H9 (cell line): ENCODE data around the gene CAMTA1. TPM values are rescaled to one million over a fixed set of nuclear protein-coding genes. Genes with fewer than 3 reads are reported as not detected.

ENCODE experiments used
- DNase-seq: peaks from one replicate; pipeline ENCODE4 v3.0.0-alpha.2; 2017
- H2AFZ ChIP-seq: one replicate; pipeline ENCODE4 v1.6.1; 2013; ENCODE audit warnings: mild to moderate bottlenecking, low read length, control low read depth, moderate library complexity
- H2AK5ac ChIP-seq: 2 replicates; pipeline ENCODE4 v1.6.1; 2013; ENCODE audit warnings: low read length, control low read depth, mixed read lengths; ENCODE audit not compliant: insufficient read length
- H2BK120ac ChIP-seq: one replicate; pipeline ENCODE4 v1.6.1; 2013; ENCODE audit warnings: low read depth, mild to moderate bottlenecking, low read length, control low read depth, inconsistent platforms; ENCODE audit not compliant: poor library complexity, severe bottlenecking
- H2BK12ac ChIP-seq: 2 replicates; pipeline ENCODE4 v1.6.1; 2013; ENCODE audit warnings: low read length, control low read depth, mixed read lengths, low read depth; ENCODE audit not compliant: insufficient read length
- H2BK15ac ChIP-seq: 2 replicates; pipeline ENCODE4 v1.6.1; 2013; ENCODE audit warnings: low read depth, low read length, control low read depth
- H2BK20ac ChIP-seq: one replicate; pipeline ENCODE4 v1.6.1; 2013; ENCODE audit warnings: low read depth, mild to moderate bottlenecking, low read length, control low read depth, inconsistent platforms; ENCODE audit not compliant: poor library complexity, severe bottlenecking
- H2BK5ac ChIP-seq: 2 replicates; pipeline ENCODE4 v1.6.1; 2013; ENCODE audit warnings: low read length, control low read depth, mixed read lengths; ENCODE audit not compliant: insufficient read length
- H3K14ac ChIP-seq: 2 replicates; pipeline ENCODE4 v1.6.1; 2013; ENCODE audit warnings: low read length, control low read depth; ENCODE audit not compliant: insufficient read depth
- H3K18ac ChIP-seq: 2 replicates; pipeline ENCODE4 v1.6.1; 2013; ENCODE audit warnings: low read depth, mild to moderate bottlenecking, mixed read lengths, low read length, control low read depth; ENCODE audit not compliant: insufficient read length
- H3K23ac ChIP-seq: 2 replicates; pipeline ENCODE4 v1.6.1; 2013; ENCODE audit warnings: low read length, control low read depth, mixed read lengths, low read depth; ENCODE audit not compliant: insufficient read length
- H3K23me2 ChIP-seq: 2 replicates; pipeline ENCODE4 v1.6.1; 2013; ENCODE audit warnings: low read depth, mild to moderate bottlenecking, mixed read lengths, low read length, control low read depth; ENCODE audit not compliant: insufficient read length, poor library complexity, severe bottlenecking
- H3K27ac ChIP-seq: 2 replicates; pipeline ENCODE4 v1.5.1; 2013; ENCODE audit warnings: low read length, control low read depth, mixed read lengths, low read depth; ENCODE audit not compliant: insufficient read length
- H3K27me3 ChIP-seq: 2 replicates; pipeline ENCODE4 v1.6.1; 2013; ENCODE audit warnings: low read length, control low read depth, inconsistent platforms; ENCODE audit not compliant: insufficient read depth
- H3K4ac ChIP-seq: 2 replicates; pipeline ENCODE4 v1.6.1; 2013; ENCODE audit warnings: low read depth, mild to moderate bottlenecking, control low read depth, inconsistent platforms, low read length, moderate library complexity
- H3K4me1 ChIP-seq: 2 replicates; pipeline ENCODE4 v1.6.1; 2013; ENCODE audit warnings: low read length, control low read depth, inconsistent platforms; ENCODE audit not compliant: insufficient read depth
- H3K4me2 ChIP-seq: 2 replicates; pipeline ENCODE4 v1.6.1; 2013; ENCODE audit warnings: low read length, control low read depth, mixed read lengths; ENCODE audit not compliant: insufficient read length, insufficient read depth
- H3K56ac ChIP-seq: 2 replicates; pipeline ENCODE4 v1.6.1; 2013; ENCODE audit warnings: low read depth, mild to moderate bottlenecking, mixed read lengths, low read length, control low read depth; ENCODE audit not compliant: insufficient read length
- H3K79me1 ChIP-seq: 2 replicates; pipeline ENCODE4 v1.6.1; 2013; ENCODE audit warnings: low read depth, mild to moderate bottlenecking, moderate library complexity, low read length, control low read depth, inconsistent platforms; ENCODE audit not compliant: insufficient read depth, poor library complexity, severe bottlenecking
- H3K79me2 ChIP-seq: 2 replicates; pipeline ENCODE4 v1.6.1; 2013; ENCODE audit warnings: low read length, control low read depth, inconsistent platforms; ENCODE audit not compliant: insufficient read depth
- H3K9ac ChIP-seq: 2 replicates; pipeline ENCODE4 v1.6.1; 2013; ENCODE audit warnings: low read length, control low read depth, mixed read lengths; ENCODE audit not compliant: insufficient read length; ENCODE audit errors: extremely low read depth
- H3K9me3 ChIP-seq: one replicate; pipeline ENCODE4 v1.6.1; 2013; ENCODE audit warnings: low read depth, low read length, inconsistent platforms; ENCODE audit not compliant: control insufficient read depth
- H3T11ph ChIP-seq: one replicate; pipeline ENCODE4 v1.6.1; 2013; ENCODE audit warnings: mild to moderate bottlenecking, low read length, control low read depth, inconsistent platforms
- H4K20me1 ChIP-seq: one replicate; pipeline ENCODE4 v1.6.1; 2013; ENCODE audit not compliant: control insufficient read depth, insufficient read length, insufficient read depth
- H4K5ac ChIP-seq: 2 replicates; pipeline ENCODE4 v1.6.1; 2013; ENCODE audit warnings: low read depth, mild to moderate bottlenecking, mixed read lengths, low read length, control low read depth; ENCODE audit not compliant: insufficient read length
- H4K8ac ChIP-seq: replicated peaks from 2 replicates; pipeline ENCODE4 v1.6.1; 2013; ENCODE audit warnings: low read length, control low read depth, mixed read lengths, low read depth; ENCODE audit not compliant: insufficient read length
- H4K91ac ChIP-seq: 2 replicates; pipeline ENCODE4 v1.6.1; 2013; ENCODE audit warnings: low read depth, mild to moderate bottlenecking, moderate library complexity, mixed read lengths, low read length, control low read depth; ENCODE audit not compliant: insufficient read length
- H3K27ac Mint-ChIP-seq, 3 experiments: 2 replicates in 2 of 3; 3 replicates in 1 of 3; pipeline ENCODE4 v1.8.0; 2020 to 2021; ENCODE audit warnings: mixed read lengths in 3 of 3, mild to moderate bottlenecking in 1 of 3, moderate library complexity in 1 of 3
- H3K27me3 Mint-ChIP-seq: 2 replicates; pipeline ENCODE4 v1.8.0; 2021; ENCODE audit warnings: low read depth, mild to moderate bottlenecking, moderate library complexity, mixed read lengths
- H3K36me3 Mint-ChIP-seq, 3 experiments: 2 replicates in 2 of 3; 3 replicates in 1 of 3; pipeline ENCODE4 v1.8.0; 2020 to 2021; ENCODE audit warnings: low read depth in 3 of 3, mixed read lengths in 3 of 3; ENCODE audit not compliant: insufficient read depth in 1 of 3
- H3K4me1 Mint-ChIP-seq, 2 experiments: 2 replicates each; pipeline ENCODE4 v1.8.0; 2020; ENCODE audit warnings: mixed read lengths in 2 of 2
- H3K4me3 Mint-ChIP-seq, 2 experiments: 2 replicates in 1 of 2; 3 replicates in 1 of 2; pipeline ENCODE4 v1.8.0; 2020 to 2021; ENCODE audit warnings: mild to moderate bottlenecking in 2 of 2, mixed read lengths in 2 of 2, moderate library complexity in 1 of 2
- H3K9me3 Mint-ChIP-seq, 2 experiments: 2 replicates in 1 of 2; 3 replicates in 1 of 2; pipeline ENCODE4 v1.8.0; 2020; ENCODE audit warnings: mild to moderate bottlenecking in 2 of 2, mixed read lengths in 2 of 2, moderate library complexity in 1 of 2
- WGBS: extraction: QIAGEN DNeasy Blood & Tissue Kit; methylation state at CpG from one replicate; pipeline ENCODE4 v1.1.7; 2013; ENCODE audit warnings: missing lambda C conversion rate, low lambda C conversion rate, mixed read lengths; ENCODE audit not compliant: insufficient read length; ENCODE audit errors: extremely low coverage; 5-methylcytosine and 5-hydroxymethylcytosine counted together
- total RNA-seq: library from RNA; stranded (reverse); gene quantifications from 2 replicates; pipeline ENCODE4 v1.2.1, GENCODE V29; 2021
- TF ChIP-seq, protein P1 (sequence below): fragments of 200-600 bp; sonication (generic); conservative IDR thresholded peaks from 3 replicates; pipeline ENCODE4 v1.8.0; 2021; ENCODE audit warnings: antibody characterized with exemption, mild to moderate bottlenecking

Gene CAMTA1
- total RNA-seq, 1 experiment from 2014 or later, result 115 TPM

GRCh38 chr1:7578206-7578605 lies 793.0 kb downstream of the CAMTA1 start:
- TF ChIP-seq, protein P1, sequence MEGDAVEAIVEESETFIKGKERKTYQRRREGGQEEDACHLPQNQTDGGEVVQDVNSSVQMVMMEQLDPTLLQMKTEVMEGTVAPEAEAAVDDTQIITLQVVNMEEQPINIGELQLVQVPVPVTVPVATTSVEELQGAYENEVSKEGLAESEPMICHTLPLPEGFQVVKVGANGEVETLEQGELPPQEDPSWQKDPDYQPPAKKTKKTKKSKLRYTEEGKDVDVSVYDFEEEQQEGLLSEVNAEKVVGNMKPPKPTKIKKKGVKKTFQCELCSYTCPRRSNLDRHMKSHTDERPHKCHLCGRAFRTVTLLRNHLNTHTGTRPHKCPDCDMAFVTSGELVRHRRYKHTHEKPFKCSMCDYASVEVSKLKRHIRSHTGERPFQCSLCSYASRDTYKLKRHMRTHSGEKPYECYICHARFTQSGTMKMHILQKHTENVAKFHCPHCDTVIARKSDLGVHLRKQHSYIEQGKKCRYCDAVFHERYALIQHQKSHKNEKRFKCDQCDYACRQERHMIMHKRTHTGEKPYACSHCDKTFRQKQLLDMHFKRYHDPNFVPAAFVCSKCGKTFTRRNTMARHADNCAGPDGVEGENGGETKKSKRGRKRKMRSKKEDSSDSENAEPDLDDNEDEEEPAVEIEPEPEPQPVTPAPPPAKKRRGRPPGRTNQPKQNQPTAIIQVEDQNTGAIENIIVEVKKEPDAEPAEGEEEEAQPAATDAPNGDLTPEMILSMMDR, result no peak
- H3T11ph ChIP-seq, result no peak overlapping the region
- Mint-ChIP-seq H3K27me3 (no peaks in the 10 kb centered on the region; the same call in 1 of the 2 replicates), H3K36me3 (no peaks in the 10 kb centered on the region), H3K4me1 (peaks cover 2 to 4% of the 10 kb centered on the region in 2 experiments; a peak in 1 of 4 replicates), H3K9me3 (peaks cover 0 to 3% of the 10 kb centered on the region in 2 experiments; a peak in 1 of 5 replicates), H3K4me3 (no peak overlapping the region), H3K27ac (no peak overlapping the region; a peak in 1 of 7 replicates)
- no peaks in the 10 kb centered on the region for H3K27me3 ChIP-seq
- H2BK5ac ChIP-seq, result no peak overlapping the region
- no peak overlapping the region for H2BK15ac ChIP-seq
- H3K79me2 ChIP-seq, result no peaks in the 10 kb centered on the region
- no peak overlapping the region for H3K9ac ChIP-seq
- no peak for DNase-seq
- H3K14ac ChIP-seq, result no peak overlapping the region; the same call in 1 of the 2 replicates
- H3K18ac ChIP-seq, result no peak overlapping the region
- H3K23ac ChIP-seq, result no peak overlapping the region
- H2BK12ac ChIP-seq, result no peak overlapping the region
- no peak overlapping the region for H3K4ac ChIP-seq
- no peak overlapping the region for H3K4me2 ChIP-seq
- H3K56ac ChIP-seq, result no peak overlapping the region
- H4K91ac ChIP-seq, result no peak overlapping the region
- no peak overlapping the region for H2AK5ac ChIP-seq
- H3K4me1 ChIP-seq, result no peaks in the 10 kb centered on the region
- H2BK20ac ChIP-seq, result no peak overlapping the region
- peaks cover 4% of the 10 kb centered on the region for H3K23me2 ChIP-seq
- WGBS, result no CpG with 5 or more reads among the region's 15 CpGs
- H4K20me1 ChIP-seq, result no peaks in the 10 kb centered on the region
- H3K27ac ChIP-seq, result no peak overlapping the region
- no peak overlapping the region for H2BK120ac ChIP-seq
- H4K8ac ChIP-seq, result no peak overlapping the region
- H2AFZ ChIP-seq, result no peak overlapping the region
- no peak overlapping the region for H4K5ac ChIP-seq
- no peaks in the 10 kb centered on the region for H3K79me1 ChIP-seq
- no peaks in the 10 kb centered on the region for H3K9me3 ChIP-seq
